Gastroesophageal sphincter (tissue), 3 donors: ENCODE measurements around the gene BRIP1.

Experiments used
- POLR2AphosphoS5 ChIP-seq: sonication (generic); formaldehyde crosslinking; IDR thresholded peaks from one replicate; pipeline ENCODE4 v1.6.1; 2017; ENCODE audit warnings: antibody characterized with exemption
- TF ChIP-seq, protein P1 (sequence below), 4 experiments: fragments of 200-600 bp in 2 of 4; fragments of 450-650 bp in 2 of 4; sonication (generic) in 1 of 4; IDR thresholded peaks; one replicate each; pipeline ENCODE4 v1.5.1; 2017 to 2019; ENCODE audit warnings: antibody characterized with exemption in 4 of 4, mild to moderate bottlenecking in 2 of 4, moderate library complexity in 2 of 4

DNA sequence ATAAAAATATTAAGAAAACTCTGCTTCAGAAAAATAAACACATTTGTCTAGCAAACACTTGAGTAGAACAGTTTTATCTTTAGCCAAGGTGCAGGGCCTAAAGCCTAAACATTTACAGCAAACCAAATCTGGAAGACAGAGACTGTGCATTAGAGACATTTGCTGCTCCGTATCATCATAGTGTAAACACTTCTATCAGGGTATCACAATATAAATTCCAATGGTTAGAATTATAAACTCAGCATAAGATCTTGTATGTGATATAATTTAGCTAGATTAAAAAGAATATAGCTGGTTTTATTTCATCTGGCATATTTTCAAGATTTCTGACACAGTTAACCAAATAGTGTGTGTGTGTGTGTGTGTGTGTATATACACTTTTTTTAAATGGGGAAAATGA, 138.6 kb downstream of the BRIP1 start:
- TF ChIP-seq, protein P1, sequence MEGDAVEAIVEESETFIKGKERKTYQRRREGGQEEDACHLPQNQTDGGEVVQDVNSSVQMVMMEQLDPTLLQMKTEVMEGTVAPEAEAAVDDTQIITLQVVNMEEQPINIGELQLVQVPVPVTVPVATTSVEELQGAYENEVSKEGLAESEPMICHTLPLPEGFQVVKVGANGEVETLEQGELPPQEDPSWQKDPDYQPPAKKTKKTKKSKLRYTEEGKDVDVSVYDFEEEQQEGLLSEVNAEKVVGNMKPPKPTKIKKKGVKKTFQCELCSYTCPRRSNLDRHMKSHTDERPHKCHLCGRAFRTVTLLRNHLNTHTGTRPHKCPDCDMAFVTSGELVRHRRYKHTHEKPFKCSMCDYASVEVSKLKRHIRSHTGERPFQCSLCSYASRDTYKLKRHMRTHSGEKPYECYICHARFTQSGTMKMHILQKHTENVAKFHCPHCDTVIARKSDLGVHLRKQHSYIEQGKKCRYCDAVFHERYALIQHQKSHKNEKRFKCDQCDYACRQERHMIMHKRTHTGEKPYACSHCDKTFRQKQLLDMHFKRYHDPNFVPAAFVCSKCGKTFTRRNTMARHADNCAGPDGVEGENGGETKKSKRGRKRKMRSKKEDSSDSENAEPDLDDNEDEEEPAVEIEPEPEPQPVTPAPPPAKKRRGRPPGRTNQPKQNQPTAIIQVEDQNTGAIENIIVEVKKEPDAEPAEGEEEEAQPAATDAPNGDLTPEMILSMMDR (IDR thresholded peaks at IDR 0.05) = no peak
- no peak for TF ChIP-seq POLR2AphosphoS5
